Hematopoietic multipotent progenitor cell treated with erythropoietin and hydrocortisone succinate and interleukin-3 and kit ligand, for 6 days (in vitro differentiated cells): ENCODE measurements around the gene ABCC6.
"Not testable (repeated sequence)": the region's sequence is repeated elsewhere in the genome, so short reads cannot be mapped to it uniquely, and the experiment has no call there.

ENCODE experiments used
- DNase-seq: peaks from one replicate; pipeline ENCODE4 v3.0.0-alpha.2; 2015

Gene ABCC6

GRCh38 chr16:16188827-16189226 lies 34.5 kb downstream of the ABCC6 start:
- no peak for DNase-seq

GRCh38 chr16:16186820-16187219 lies 36.5 kb downstream of the ABCC6 start:
- DNase-seq, result no peak

DNA sequence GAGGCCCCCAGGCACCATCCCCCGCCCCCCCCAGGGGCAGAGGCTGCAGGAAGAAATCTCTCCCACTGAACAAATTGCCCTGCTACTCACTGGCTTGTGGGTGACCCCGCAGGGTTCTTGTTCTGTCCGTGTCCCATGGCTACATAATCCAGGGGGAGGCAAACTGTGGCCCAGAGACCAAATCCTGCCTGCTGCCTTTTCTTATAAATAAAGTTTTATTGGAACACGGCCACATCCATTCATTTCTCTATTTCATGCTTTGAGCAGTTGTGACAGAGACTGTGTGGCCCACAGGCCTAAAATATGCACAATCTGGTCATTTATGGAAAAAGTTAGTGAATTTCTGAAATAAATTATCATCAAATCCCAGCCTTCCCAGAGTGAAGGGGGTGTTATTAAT lies 38.2 kb downstream of the ABCC6 start:
- no peak for DNase-seq

GRCh38 chr16:16184594-16184993 lies 38.7 kb downstream of the ABCC6 start:
- DNase-seq, result no peak

DNA sequence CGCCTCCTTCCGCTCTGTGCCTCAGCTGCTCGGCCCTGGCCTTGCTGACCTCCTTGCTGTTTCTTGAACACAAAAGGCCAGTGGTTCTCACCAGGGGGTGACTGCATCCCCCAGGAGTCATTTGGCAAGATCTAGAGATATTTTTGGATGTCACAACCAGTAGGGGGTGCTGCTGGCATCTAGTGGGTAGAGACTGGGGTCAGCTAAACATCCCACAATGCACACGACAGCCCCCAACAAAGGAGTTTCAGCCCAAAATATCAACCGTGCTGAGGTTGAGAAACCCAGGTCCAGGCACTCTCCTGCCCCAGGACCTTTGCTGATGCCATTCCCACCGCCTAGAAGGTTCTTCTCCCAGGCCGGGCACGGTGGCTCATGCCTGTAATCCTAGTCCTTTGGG lies 39.7 kb downstream of the ABCC6 start:
- DNase-seq, result peak; percentile 31

DNA sequence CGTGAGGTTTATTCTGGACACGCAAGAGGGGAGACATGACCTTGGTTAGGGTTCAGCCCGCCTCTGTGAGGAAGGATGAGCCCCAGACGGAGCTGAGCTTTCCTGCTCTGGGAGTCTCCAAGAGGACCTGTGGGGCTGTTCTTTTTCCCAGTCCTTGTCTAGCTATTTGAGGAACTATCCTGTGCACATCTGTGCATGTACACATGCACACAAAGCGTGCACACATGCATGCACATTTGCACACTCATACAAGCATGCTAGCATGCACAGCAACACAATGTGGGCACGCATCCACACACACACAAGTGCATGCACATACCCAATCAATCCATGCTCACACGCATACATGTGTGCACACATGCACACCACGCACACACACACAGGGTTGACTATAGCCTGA lies 40.4 kb downstream of the ABCC6 start:
- DNase-seq, result no peak

DNA sequence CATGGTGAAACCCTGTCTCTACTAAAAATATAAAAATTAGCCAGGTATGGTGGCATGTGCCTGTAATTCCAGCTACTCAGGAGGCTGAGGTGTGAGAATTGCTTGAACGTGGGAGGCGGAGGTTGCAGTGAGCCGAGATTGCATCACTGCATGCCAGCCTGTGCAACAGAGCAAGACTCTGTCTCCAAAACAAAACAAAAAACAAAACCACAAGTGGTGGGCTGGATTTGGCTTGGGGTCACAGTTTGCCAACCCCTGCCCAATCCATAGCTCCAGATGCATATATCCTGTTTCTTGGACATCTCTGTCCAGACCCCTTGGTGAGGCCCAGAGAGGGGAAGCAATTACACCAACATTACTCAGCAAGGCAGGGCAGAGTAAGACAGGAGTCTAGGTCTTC lies 41.5 kb downstream of the ABCC6 start:
- not testable (repeated sequence) for DNase-seq

- no peak for DNase-seq
Observed at GRCh38 chr16:16178455-16179162, 44.7 kb downstream of the ABCC6 start.

- no peak for DNase-seq
Observed at GRCh38 chr16:16176328-16176727, 47.0 kb downstream of the ABCC6 start.

DNA sequence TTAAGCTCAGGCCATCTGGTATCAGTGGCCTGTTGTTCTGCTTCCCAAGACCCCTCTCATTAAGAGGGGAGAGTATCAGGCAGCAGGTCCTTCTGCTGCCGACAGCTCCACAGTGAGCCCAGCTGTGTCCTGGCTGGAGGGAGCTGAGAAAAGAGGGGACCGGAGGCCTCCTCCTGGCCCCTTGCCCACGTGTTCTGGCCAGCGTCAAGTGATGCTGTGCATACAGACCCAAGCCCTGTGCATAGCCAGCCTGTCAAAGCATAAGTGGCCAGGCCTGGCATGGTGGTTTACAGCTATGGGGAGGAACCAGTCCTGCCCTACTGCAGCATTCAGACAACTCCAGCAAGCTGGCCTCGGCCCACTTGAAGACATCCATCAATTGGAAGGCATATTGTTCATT lies 48.0 kb downstream of the ABCC6 start:
- DNase-seq, result no peak

DNA sequence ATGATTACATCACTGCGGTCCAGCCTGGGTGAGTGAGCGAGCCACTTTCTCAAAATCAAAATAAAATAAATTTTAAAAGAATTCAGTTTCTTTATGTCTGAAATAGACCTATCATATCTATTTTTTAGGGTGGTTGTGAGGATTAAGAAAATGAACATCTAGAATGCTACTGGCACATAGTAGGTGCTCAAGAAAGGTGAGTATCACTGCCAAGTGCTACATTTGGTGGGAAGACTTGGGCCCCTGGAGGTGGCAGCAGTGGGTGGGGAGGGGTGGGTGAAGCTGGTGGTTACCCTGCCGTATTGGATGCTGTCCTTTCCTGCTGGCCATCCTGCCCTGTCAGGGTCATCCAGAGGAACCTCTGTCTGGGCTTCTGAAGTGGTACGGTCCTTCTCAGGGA lies 50.3 kb downstream of the ABCC6 start:
- DNase-seq, result no peak

- DNase-seq, result no peak
Observed at GRCh38 chr16:16171332-16171919, 51.9 kb downstream of the ABCC6 start.

- no peak for DNase-seq
Observed at GRCh38 chr16:16169615-16170014, 53.7 kb downstream of the ABCC6 start.

DNA sequence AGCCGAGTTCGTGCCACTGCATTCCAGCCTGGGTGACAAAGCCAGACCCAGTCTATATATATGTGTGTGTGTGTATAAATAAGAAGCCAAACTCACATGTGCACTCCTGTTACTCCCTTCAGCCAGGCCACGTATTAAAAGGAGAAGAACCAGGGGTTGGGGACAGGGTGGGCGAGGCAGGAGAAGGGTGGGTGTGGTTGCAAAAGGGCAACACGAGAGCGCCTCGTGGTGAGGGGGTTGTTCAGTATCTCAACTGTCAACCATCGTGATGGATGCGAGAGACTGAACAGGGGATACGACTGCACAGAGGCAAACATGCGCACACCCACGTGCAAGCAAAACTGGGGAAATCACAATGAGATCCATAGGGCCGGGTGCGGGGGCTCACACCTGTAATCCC lies 54.9 kb downstream of the ABCC6 start:
- DNase-seq, result peak; percentile 60

GRCh38 chr16:16167927-16168326 lies 55.4 kb downstream of the ABCC6 start:
- no peak for DNase-seq

DNA sequence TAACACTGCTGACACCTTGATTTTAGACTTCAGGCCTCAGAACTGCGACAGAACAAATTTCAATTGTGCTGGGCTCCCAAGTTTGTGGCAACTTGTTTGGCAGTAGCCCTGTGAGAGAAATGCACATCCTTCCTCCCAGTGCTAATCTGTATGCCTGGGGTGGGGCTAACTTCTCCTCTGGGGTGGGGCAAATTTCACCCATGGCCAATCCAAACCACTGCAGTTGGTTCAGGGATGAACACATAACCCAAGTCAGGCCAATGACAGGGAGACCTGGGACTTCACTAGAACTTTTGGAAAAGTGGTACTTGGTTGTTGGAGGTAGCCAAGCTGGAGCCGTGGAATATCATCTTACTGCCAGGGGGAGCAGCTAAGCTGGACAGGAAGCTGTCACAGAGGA lies 56.3 kb downstream of the ABCC6 start:
- peak; percentile 41 for DNase-seq

GRCh38 chr16:16166085-16166484 lies 57.2 kb downstream of the ABCC6 start:
- no peak for DNase-seq

GRCh38 chr16:16164243-16164642 lies 59.1 kb downstream of the ABCC6 start:
- DNase-seq, result peak; percentile 39

DNA sequence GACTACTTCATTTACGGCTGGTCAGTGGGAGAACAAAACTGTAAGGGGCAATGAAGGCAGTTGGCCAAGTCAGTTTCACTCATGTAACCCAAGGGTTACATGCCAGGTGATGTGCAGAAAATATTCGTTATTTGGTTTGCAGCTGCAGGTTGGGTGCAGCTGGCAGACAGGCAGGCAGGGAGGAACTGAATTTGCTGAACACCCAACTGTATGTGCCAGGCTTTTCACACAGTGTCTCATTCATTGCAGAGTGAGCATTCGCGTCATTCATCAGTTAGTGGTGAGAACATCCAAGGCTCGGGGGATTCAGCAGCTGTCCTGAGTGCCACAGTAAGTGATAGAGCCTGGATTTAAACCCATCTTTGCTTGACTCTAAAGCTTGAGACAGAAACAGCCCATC lies 59.7 kb downstream of the ABCC6 start:
- DNase-seq, result no peak

- no peak for DNase-seq
Observed at GRCh38 chr16:16163109-16163508, 60.2 kb downstream of the ABCC6 start.

DNA sequence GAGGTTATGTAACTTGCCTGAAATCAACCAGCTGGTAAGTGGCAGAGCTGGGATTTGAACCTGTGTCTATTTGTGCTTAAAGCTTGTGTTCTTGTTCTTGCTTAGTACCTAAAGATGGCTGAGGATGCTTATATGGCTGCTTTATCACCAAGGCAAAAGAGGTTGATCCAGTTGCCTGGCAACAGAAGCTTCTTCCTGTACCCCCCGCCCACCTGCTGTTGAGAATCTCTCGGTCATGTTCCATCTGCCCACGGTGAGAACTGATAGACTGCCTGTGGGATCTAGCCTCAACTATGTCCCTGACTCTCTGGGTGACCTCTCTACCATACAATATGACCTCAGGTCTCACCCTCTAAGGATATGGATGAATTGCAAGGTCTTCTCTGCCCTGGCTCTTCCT lies 60.7 kb downstream of the ABCC6 start:
- no peak for DNase-seq

GRCh38 chr16:16161840-16162239 lies 61.5 kb downstream of the ABCC6 start:
- not testable (repeated sequence) for DNase-seq

DNA sequence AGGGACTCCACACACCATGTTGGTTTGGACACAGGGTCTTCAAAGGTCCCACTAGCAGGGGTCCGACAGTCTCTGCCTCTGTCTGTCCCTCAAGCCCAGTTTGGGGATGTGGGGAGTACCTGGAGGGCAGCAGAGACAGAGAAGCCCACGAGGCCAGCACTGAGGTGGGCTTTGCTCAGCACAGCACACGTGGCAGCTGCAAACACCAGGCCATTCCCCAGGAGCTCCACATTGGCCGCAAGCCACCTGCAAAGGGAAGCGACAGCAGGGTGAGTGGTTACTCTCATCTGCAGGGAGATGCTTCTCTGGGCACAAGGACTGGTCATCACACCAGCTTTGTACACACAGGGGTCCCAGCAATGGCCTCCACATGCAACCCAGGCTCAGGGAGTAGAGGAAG lies 62.0 kb downstream of the ABCC6 start:
- no peak for DNase-seq

DNA sequence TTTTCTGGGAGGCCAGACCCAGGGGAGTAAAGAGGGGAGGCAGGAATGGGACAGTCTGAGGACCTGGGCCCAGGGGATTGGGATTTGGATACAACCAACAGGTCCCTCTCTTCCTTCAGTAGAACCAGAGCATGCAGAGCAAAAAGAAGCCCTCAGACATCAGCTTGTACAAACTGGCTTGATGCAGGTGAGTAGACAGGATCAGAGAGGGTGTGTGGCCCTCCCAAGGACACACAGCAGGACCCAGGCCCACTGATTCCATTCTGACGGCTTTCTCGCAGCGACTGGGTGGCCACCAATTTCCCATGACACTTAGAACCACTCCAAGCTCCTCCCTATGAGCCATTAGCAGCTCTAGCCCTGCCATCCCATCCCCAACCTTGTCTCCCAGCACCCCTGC lies 63.6 kb downstream of the ABCC6 start:
- DNase-seq, result no peak

DNA sequence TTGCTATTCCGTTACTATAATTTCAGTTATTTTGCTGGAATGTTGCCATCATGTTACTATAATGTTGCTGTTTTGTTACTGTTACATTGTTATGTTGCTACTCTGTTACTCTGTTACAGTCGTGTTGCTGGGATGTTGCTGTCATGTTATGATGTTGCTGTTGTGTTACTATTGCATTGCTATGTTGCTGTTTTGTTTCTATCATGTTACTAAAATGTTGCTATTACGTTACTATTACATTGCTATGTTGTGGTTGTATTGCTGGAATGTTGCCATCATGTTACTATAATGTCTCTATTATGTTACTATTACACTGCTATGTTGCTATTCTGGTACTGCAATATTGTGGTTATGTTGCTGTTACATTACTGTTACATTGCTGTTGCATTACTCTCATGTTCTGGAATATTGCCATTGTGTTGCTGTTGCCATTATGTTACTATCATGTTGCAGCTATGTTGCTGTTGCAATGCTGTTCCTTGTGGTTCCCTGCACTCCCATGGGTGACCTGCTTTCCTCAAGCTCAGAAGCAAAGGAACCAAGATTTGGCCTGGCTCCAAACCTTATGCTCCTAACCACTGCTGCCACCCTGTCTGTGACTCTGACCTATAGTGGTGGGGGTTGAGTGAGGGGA lies 64.4 kb downstream of the ABCC6 start:
- peak; percentile 30 for DNase-seq
